IPS-15b (cell line): Measurements from ENCODE around the gene AP3B2.

Experiments
- H3K27me3 ChIP-seq: one replicate; pipeline ENCODE4 v1.6.1; 2013; ENCODE audit warnings: low read length; ENCODE audit not compliant: control insufficient read depth, insufficient read depth
- H3K36me3 ChIP-seq: one replicate; pipeline ENCODE4 v1.6.1; 2013; ENCODE audit warnings: low read length; ENCODE audit not compliant: control insufficient read depth, insufficient read depth
- H3K4me1 ChIP-seq: one replicate; pipeline ENCODE4 v1.6.1; 2013; ENCODE audit warnings: mild to moderate bottlenecking, low read length; ENCODE audit not compliant: control insufficient read depth, insufficient read depth
- H3K4me3 ChIP-seq: one replicate; pipeline ENCODE4 v1.5.1; 2013; ENCODE audit warnings: low read depth, low read length
- H3K9ac ChIP-seq: one replicate; pipeline ENCODE4 v1.6.1; 2013; ENCODE audit warnings: low read depth, mild to moderate bottlenecking, low read length
- H3K9me3 ChIP-seq: one replicate; pipeline ENCODE4 v1.6.1; 2013; ENCODE audit warnings: mild to moderate bottlenecking, low read length; ENCODE audit not compliant: control insufficient read depth, insufficient read depth

The AP3B2 gene

DNA sequence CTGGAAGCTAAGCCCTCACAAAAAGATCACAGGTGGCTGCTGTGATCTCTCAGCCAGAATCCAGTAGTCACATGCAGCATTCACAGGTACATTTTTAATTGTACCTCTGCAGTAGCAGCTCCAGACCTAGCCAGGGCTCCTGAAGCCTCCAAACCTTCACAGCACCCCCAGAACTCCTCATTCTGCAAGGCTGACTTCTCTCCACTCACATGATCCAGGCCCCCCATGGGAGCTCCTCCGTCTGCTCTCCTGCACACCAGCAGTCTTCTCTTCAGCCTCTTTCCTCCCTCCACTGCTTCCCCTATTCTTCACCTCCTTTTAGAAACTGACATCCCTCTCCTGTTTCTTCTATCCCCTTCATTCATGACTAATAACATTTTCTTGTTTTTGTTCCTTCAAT lies 49.3 kb downstream of the AP3B2 start:
- Histone ChIP-seq H3K36me3 (no peaks in the 10 kb centered on the region), H3K4me1 (no peaks in the 10 kb centered on the region), H3K27me3 (peaks cover 19% of the 10 kb centered on the region), H3K9ac (no peak overlapping the region), H3K4me3 (no peak overlapping the region), H3K9me3 (no peaks in the 10 kb centered on the region)

DNA sequence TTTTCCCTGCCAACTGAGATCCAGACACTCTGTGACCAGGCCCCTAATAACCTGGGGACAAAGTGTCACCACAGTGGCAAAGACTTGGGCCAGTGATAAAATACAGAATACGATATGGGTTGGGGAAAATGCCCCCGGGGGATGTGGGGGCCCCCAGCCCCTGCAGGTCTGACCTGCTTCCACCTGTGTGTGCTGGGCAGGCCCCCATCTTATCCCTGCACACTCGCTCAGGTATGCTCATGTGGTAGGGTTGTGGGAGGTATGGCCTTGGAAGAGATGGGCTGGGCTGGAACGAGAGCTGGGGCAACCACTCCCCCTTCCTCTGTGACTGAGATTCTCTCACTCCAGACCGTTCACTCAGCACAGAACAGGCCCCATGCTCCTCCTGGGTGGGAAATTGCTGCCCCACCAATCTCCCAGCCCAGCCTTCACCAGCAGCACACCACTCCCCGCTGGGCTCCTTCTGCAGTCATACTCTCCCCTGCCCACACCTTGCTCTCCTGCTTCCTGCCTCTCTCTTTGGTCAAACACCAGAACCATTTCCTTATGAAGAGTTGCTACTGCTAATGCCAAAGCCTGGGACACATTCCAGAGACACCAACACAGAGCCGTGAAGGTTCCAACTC lies 52.9 kb downstream of the AP3B2 start:
- H3K9ac ChIP-seq, result no peak overlapping the region
- H3K36me3 ChIP-seq, result no peaks in the 10 kb centered on the region
- no peaks in the 10 kb centered on the region for H3K4me1 ChIP-seq
- peaks cover 2% of the 10 kb centered on the region for H3K27me3 ChIP-seq
- H3K9me3 ChIP-seq, result no peaks in the 10 kb centered on the region
- H3K4me3 ChIP-seq, result no peak overlapping the region

DNA sequence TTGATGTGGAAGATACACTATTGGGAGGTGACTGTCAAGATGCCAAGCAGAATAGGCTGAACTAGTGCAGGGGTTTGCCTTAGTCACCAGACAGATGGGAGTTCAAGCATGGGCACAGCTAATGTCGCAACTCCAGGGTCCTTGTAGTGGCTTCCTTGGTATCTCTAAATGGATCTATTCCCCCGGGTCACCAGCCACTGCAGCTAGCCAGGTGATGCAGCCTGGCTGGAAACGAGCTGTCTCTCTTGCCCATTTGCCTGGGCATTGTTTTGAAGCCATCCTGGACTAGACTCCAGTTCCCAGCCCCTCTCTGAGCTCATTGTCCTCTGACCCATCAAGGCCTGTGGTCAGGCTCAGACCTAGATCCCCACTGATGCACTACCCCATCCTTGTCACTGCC lies 54.1 kb downstream of the AP3B2 start:
- Histone ChIP-seq H3K9ac (no peak overlapping the region), H3K4me3 (no peak overlapping the region), H3K36me3 (no peaks in the 10 kb centered on the region), H3K9me3 (no peaks in the 10 kb centered on the region), H3K4me1 (no peaks in the 10 kb centered on the region), H3K27me3 (peaks cover 5% of the 10 kb centered on the region)

DNA sequence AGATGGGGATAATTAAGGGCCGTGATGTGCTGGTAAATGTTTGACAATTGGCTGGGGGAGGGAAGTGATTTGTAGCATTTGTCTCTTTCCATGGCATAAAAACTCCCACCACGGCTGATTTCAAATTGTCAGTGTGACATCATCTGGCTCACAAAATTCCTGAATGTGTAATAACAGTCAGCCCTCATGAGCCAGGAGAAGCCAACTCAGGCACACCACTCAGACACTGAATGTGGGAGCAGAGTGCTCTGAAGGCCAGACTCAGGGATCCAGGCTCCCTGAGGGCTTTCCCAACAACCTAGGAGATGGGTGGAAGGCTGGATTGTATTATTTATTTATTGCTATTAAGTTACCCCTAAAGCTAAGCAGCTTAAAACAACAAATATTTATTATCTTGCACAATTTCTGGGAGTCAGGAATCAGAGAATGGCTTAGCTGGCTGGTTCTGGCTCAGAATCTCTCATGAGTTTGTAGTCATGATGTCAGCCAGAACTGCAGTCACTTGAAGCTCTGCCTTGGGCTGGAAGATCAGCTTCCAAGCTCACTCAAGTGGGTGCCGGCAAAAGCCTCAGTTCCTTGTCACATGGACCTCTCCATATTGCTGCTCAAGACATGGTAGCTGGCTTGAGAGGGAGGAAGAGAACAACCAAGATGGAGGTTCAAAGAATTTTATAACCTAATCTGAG lies 56.0 kb downstream of the AP3B2 start:
- Histone ChIP-seq H3K4me3 (no peak overlapping the region), H3K36me3 (no peaks in the 10 kb centered on the region), H3K9ac (no peak overlapping the region), H3K27me3 (peaks cover 24% of the 10 kb centered on the region), H3K4me1 (no peaks in the 10 kb centered on the region), H3K9me3 (no peaks in the 10 kb centered on the region)

DNA sequence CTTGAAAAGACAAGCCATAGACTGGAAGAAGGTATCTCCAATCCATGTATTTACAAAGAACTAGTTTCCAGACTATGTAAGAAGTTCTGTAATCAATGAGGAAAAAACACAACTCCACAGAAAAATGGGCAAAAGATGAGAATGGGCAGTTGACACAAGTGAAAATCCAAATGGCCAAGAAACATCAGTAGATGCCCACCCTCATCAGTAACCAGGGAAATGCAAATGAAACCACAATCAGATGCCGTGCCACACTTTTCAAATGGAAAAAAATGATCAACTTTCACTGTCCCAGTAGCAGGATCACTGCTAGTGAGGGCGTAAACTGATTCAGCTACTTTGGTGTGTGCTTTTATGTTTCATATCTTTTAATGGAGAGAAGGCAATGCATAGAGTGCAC lies 58.0 kb downstream of the AP3B2 start:
- no peak overlapping the region for H3K4me3 ChIP-seq
- H3K27me3 ChIP-seq, result peaks cover 35% of the 10 kb centered on the region
- no peak overlapping the region for H3K9ac ChIP-seq
- no peaks in the 10 kb centered on the region for H3K9me3 ChIP-seq
- H3K4me1 ChIP-seq, result no peaks in the 10 kb centered on the region
- no peaks in the 10 kb centered on the region for H3K36me3 ChIP-seq

DNA sequence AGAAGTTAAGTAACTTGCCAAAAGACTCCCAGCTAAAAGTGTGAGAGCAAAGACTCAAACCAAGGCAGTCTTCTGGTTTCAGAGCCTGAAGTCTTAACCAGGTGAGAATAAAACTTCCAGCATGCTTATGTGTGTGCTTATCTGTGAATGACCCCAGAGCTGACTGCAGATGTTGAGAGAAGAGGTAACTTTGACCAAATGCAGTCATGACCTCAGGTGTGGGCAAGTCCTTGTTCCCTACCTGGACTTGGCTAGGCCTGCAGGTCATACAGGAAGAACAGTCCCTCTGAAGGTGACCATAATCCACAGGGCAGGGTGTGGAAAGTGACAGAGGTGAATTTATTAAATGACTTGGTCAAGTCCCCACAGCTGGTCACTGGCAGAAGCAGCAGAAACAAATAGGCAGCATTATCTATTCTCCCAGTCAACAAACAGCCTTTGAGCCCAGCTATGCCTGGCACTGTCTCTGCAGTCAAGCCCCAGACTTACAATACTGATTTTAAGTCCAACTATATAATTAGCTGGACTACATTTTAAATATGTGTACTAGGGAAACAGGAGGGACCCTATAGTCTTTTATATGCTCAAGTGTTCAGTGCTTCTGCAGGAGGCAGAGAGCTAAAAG lies 59.5 kb downstream of the AP3B2 start:
- no peaks in the 10 kb centered on the region for H3K9me3 ChIP-seq
- no peaks in the 10 kb centered on the region for H3K36me3 ChIP-seq
- no peak overlapping the region for H3K9ac ChIP-seq
- no peak overlapping the region for H3K4me3 ChIP-seq
- H3K27me3 ChIP-seq, result peaks cover 48% of the 10 kb centered on the region
- H3K4me1 ChIP-seq, result no peaks in the 10 kb centered on the region

DNA sequence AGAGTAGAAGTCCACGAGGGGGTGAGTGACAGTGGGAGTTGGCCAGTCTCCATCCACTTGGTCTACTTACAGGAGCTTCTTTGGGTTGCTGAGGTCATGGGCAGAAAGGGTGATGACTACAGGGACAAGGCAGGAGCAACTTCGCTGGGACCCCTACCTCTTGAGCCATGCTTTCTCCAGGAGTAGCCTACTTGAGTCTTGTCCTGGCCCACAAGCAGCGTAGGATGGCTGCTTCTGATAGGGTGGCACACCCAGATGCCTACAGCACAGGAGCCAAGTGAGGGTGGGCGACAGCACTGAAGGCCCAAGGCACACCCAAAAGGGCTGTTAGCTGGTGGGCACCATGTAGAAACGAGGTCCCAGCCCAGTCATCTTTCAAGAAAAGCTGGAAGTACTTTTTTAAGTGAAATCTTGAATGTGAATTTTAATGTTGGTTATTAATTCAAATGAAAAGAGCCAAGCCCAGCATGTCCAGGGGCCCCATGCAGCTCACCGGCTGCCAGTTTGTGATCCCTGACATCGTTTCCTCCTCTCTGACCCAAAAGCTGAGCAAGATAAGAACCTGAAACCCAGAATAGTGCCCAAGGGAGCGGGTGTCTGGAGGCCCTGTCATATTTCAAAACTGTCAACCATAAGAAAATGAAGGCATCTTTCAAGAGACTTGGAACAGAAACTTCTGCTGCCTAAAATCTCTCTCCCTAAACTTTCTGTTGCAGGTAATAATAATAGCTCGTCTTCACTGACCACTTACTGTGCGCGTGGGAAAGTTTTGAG lies 60.3 kb downstream of the AP3B2 start:
- peaks cover 52% of the 10 kb centered on the region for H3K27me3 ChIP-seq
- H3K9me3 ChIP-seq, result no peaks in the 10 kb centered on the region
- H3K36me3 ChIP-seq, result no peaks in the 10 kb centered on the region
- no peaks in the 10 kb centered on the region for H3K4me1 ChIP-seq
- H3K4me3 ChIP-seq, result no peak overlapping the region
- H3K9ac ChIP-seq, result no peak overlapping the region

DNA sequence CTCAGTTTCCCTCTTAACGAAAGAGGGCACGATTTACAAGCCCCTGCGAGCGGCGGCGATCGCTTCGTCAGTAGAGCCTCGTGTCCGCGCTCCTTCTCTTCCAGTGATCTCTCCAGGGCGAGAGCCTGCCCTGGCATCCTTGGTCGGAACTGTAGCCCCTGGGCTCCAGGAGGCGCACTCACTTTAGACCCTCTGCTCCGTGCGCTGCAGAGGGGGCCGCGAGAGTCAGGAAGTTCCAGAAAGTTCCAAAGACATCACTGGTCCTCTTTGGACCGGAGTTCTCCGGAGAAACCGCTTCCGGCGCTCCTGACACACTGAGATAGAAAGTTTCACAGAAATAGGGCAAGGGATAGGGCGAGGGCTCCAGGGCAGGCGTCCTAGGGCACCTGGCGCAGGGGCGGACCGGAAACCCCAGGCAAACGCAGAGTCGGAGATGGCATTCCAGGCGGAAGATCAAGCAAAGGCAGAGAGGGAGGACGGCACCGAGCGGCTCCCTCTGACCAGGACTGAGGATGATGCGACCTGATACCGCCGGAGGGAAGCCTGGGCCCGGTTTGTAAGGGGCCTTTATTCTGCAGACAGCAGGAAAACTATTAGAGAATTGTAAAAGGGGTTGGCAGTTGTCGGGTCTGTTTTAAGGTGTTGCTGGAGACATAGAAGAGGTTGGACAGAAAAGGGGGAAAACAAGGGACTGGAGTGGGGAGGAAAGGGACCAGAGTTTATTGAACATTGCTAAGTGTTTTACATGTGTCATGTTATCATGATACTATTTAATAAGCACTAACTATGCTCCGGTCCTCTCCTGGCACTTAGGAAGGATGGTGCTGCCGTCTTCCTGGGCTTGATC lies 61.2 kb downstream of the AP3B2 start:
- Histone ChIP-seq H3K9ac (no peak overlapping the region), H3K9me3 (no peaks in the 10 kb centered on the region), H3K4me1 (no peaks in the 10 kb centered on the region), H3K27me3 (peaks cover 51% of the 10 kb centered on the region), H3K36me3 (no peaks in the 10 kb centered on the region), H3K4me3 (peak overlapping the region; percentile 62)

DNA sequence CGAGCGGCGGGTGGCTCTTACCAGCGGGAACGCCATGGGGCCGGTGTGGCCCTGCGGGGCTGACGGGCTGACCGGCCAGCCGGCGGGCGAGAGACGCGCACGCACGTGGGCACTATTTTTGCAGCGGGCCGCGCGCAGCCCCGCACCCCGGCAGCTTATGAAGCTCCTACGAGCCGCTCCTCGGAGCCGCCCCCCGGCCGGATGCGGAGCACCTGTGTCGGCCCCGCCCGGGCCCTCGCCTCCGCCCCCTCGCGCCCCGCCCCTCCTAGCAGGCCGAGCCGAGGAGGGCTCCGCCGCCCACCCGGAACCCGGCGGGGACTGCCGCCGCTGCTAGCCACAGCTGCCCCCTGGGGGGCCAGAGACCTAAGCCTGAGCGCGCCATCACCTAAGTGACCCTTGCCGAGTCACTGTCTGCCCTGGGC lies 61.8 kb downstream of the AP3B2 start:
- H3K27me3 ChIP-seq, result peaks cover 50% of the 10 kb centered on the region
- H3K4me3 ChIP-seq, result peak overlapping the region; percentile 62
- no peaks in the 10 kb centered on the region for H3K9me3 ChIP-seq
- H3K4me1 ChIP-seq, result no peaks in the 10 kb centered on the region
- no peaks in the 10 kb centered on the region for H3K36me3 ChIP-seq
- no peak overlapping the region for H3K9ac ChIP-seq

DNA sequence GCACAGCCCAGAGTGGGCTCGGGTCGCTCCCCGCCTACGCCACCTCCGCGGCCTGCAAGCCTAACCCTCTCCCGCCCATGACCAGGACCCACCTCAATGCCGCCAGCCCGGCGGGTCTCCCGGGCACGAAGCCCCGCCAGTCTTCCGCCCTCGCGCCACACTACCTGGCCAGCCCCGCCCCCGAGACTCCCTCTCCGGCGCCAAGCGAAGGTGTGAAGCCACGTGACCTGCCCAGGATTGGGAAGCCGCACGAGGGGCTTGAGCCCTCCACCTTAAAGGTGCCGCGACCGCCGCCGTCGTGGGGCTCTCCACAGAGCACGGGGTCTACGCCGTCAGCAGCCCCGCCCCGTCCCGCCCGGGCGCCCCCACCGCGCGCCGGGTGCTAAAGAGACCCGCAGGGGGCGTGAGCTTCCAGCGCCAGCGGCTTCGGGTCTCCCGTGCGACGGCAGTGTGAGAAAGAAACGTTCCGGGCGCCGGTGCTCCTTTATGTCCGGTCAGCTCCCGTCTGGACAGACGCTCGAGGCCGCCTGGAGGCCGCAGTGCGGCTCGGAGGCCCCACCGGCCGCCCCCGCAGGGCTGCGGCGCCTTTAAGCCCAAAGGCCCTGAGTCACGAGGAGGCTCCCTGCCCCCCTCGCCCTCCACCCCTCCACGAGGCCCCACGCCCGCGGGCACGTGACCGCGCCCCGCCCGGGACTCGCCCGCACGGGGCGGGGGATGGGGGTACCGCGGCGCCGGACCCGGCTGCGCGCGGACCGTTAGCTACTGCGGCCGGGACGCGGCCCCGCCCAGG lies 62.4 kb downstream of the AP3B2 start, which contains the start of gene CPEB1:
TSS of gene CPEB1 (minus strand) at position 319 of the 790 bp plus-strand sequence. CDS start 18,904 bp downstream, outside the sequence.
- no peaks in the 10 kb centered on the region for H3K36me3 ChIP-seq
- no peaks in the 10 kb centered on the region for H3K9me3 ChIP-seq
- H3K27me3 ChIP-seq, result peaks cover 50% of the 10 kb centered on the region
- H3K9ac ChIP-seq, result no peak within 1 kb of the TSS
- H3K4me3 ChIP-seq, result peak within 1 kb of the TSS; percentile 62
- no peaks in the 10 kb centered on the region for H3K4me1 ChIP-seq
